Keratinocyte (primary cell): Measurements from ENCODE around the gene ARFGEF3. TPM values are rescaled to one million over a fixed set of nuclear protein-coding genes. Genes with fewer than 3 reads are reported as not detected.

Experiments
- DNase-seq: peaks from one replicate; pipeline ENCODE4 v3.0.0-alpha.2; 2011; ENCODE audit warnings: low read depth, missing footprints, low spot score
- FAIRE-seq: peaks from 2 replicates; lab custom pipeline; 2011; peaks lifted over from hg19 to GRCh38; lab: Jason Lieb, UNC
- H2AFZ ChIP-seq: 2 replicates; pipeline ENCODE4 v1.6.0; 2012; ENCODE audit warnings: low read length, control low read depth, inconsistent platforms; ENCODE audit not compliant: control insufficient read depth
- H3K27ac ChIP-seq: 2 replicates; pipeline ENCODE4 v1.5.1; 2011; ENCODE audit warnings: low read length; ENCODE audit not compliant: control insufficient read depth, insufficient read depth
- H3K27me3 ChIP-seq: 3 replicates; pipeline ENCODE4 v1.6.0; 2011; ENCODE audit warnings: low read length; ENCODE audit not compliant: control insufficient read depth, insufficient read depth; ENCODE audit errors: extremely low read depth
- H3K36me3 ChIP-seq, 2 experiments: 2 replicates in 1 of 2; 3 replicates in 1 of 2; pipeline ENCODE4 v1.5.1; 2011; ENCODE audit warnings: low read length in 2 of 2, mild to moderate bottlenecking in 1 of 2; ENCODE audit not compliant: control insufficient read depth in 2 of 2, insufficient read depth in 2 of 2; ENCODE audit errors: extremely low read depth in 1 of 2
- H3K4me1 ChIP-seq: 3 replicates; pipeline ENCODE4 v1.5.1; 2011; ENCODE audit warnings: low read length; ENCODE audit not compliant: control insufficient read depth, insufficient read depth; ENCODE audit errors: extremely low read depth
- H3K4me2 ChIP-seq: 3 replicates; pipeline ENCODE4 v1.6.0; 2011; ENCODE audit warnings: low read depth, low read length; ENCODE audit not compliant: control insufficient read depth, insufficient read depth; ENCODE audit errors: extremely low read depth
- H3K4me3 ChIP-seq, 3 experiments: fragments of 200-600 bp in 1 of 3; sonication (generic) in 1 of 3; 2 replicates in 2 of 3; 3 replicates in 1 of 3; pipeline ENCODE4 v1.5.1; 2011 to 2016; ENCODE audit warnings: low read length in 3 of 3, mild to moderate bottlenecking in 3 of 3, control low read depth in 2 of 3, inconsistent platforms in 1 of 3, low read depth in 1 of 3, mixed read lengths in 1 of 3, mixed run types in 1 of 3, moderate library complexity in 1 of 3; ENCODE audit not compliant: control insufficient read depth in 2 of 3, insufficient read depth in 2 of 3; ENCODE audit errors: extremely low read depth in 1 of 3
- H3K79me2 ChIP-seq: 2 replicates; pipeline ENCODE4 v1.6.0; 2012; ENCODE audit warnings: low read length; ENCODE audit not compliant: control insufficient read depth, insufficient read depth
- H3K9ac ChIP-seq: 3 replicates; pipeline ENCODE4 v1.6.0; 2011; ENCODE audit warnings: low read length; ENCODE audit not compliant: control insufficient read depth, insufficient read depth; ENCODE audit errors: extremely low read depth
- H3K9me1 ChIP-seq: 3 replicates; pipeline ENCODE4 v1.6.0; 2011; ENCODE audit warnings: low read length; ENCODE audit not compliant: control insufficient read depth, insufficient read depth; ENCODE audit errors: extremely low read depth
- H3K9me3 ChIP-seq: 2 replicates; pipeline ENCODE4 v1.5.1; 2012; ENCODE audit warnings: low read depth, low read length; ENCODE audit not compliant: control insufficient read depth
- H4K20me1 ChIP-seq: 3 replicates; pipeline ENCODE4 v1.6.0; 2011; ENCODE audit warnings: low read length; ENCODE audit not compliant: control insufficient read depth, insufficient read depth; ENCODE audit errors: extremely low read depth
- EZH2 ChIP-seq: IDR thresholded peaks from one replicate; pipeline ENCODE4 v1.6.1; 2012; ENCODE audit warnings: inconsistent platforms, mild to moderate bottlenecking, low read length, moderate library complexity
- dilution Hi-C: fragments of 300-500 bp; cut with MboI; formaldehyde crosslinking; loops from one replicate; pipeline ENCODE4 v1.7.0; 2020; ENCODE audit warnings: low sequenced_read_pairs; ENCODE audit not compliant: extremely low pct_ligation_motif_present
- polyA plus RNA-seq, 5 experiments: library from polyadenylated mRNA; depleted of rRNA in 3 of 5; stranded (reverse) in 3 of 5; stranded (forward) in 1 of 5; unstranded in 1 of 5; fragments of >200 nt; gene quantifications; 1 replicate in 1 of 5; 2 replicates in 3 of 5; 3 replicates in 1 of 5; pipeline versions ENCODE4 v1.2.1 to v1.2.3, GENCODE V29; 2011 to 2012; ENCODE audit warnings: missing spikeins in 2 of 5, low read depth in 1 of 5, low replicate concordance in 1 of 5
- TF ChIP-seq, protein P1 (sequence below), 3 experiments: IDR thresholded peaks in 1 of 3; conservative IDR thresholded peaks in 1 of 3; optimal IDR thresholded peaks in 1 of 3; 2 replicates in 2 of 3; 3 replicates in 1 of 3; pipeline versions ENCODE3 to v1.5.1; 2011; ENCODE audit warnings: low read length in 3 of 3, mild to moderate bottlenecking in 3 of 3, moderate library complexity in 2 of 3, control low read depth in 1 of 3, inconsistent platforms in 1 of 3; ENCODE audit not compliant: insufficient read depth in 2 of 3; ENCODE audit errors: extremely low read depth in 1 of 3

Gene ARFGEF3
- polyA plus RNA-seq, 1 donor (not counting 4 experiments of a cell fraction or from before 2014, with no cell fraction given) = 0.09 TPM

DNA sequence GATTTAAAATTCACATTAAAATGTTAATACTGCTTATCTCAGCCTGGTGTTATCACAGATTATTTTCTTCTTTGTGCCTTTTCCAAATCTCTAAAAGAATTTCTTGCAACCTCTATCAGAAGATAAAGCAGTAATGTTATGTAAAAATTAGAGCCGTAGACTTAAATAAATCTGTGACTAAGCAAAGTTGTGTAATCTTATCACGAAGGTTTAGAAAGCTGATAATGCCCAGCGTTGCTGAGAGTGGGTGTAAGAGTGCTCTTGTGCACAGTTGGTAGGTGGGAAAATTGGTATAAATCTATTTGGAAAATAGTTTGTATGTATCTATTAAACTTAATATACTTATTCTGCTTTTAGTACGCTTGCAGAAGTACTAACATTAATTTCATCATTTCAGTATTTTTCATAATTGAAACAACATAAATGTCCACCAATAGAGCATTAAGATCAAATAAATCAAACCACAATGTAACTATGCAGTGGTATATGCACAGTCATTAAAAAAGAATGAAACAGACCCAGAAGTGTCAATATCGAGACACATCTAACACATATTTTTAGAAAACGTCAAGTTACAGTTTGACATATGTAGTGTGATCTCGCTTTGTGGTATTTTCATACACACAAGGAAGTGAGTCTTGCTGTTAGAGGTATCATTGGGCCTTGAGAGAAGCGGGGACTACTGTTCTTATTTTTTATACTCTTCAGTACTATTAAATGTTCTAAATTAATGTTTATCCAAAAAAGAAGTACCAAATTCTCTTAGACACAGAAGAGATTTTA, 111.0 kb downstream of the ARFGEF3 start:
- Histone ChIP-seq H3K27ac (no peak overlapping the region), H3K79me2 (no peaks in the 10 kb centered on the region), H3K4me1 (no peaks in the 10 kb centered on the region), H3K27me3 (peaks cover 3% of the 10 kb centered on the region), H3K9ac (no peak overlapping the region), H3K9me1 (no peaks in the 10 kb centered on the region), H3K4me2 (no peak overlapping the region), H4K20me1 (no peaks in the 10 kb centered on the region), H2AFZ (no peak overlapping the region), H3K9me3 (no peaks in the 10 kb centered on the region), H3K4me3 (no peak overlapping the region), H3K36me3 (no peaks in the 10 kb centered on the region)
- FAIRE-seq (no peak), DNase-seq (no peak)
- dilution Hi-C loops = no loop called here
- TF ChIP-seq, protein P1, sequence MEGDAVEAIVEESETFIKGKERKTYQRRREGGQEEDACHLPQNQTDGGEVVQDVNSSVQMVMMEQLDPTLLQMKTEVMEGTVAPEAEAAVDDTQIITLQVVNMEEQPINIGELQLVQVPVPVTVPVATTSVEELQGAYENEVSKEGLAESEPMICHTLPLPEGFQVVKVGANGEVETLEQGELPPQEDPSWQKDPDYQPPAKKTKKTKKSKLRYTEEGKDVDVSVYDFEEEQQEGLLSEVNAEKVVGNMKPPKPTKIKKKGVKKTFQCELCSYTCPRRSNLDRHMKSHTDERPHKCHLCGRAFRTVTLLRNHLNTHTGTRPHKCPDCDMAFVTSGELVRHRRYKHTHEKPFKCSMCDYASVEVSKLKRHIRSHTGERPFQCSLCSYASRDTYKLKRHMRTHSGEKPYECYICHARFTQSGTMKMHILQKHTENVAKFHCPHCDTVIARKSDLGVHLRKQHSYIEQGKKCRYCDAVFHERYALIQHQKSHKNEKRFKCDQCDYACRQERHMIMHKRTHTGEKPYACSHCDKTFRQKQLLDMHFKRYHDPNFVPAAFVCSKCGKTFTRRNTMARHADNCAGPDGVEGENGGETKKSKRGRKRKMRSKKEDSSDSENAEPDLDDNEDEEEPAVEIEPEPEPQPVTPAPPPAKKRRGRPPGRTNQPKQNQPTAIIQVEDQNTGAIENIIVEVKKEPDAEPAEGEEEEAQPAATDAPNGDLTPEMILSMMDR (optimal IDR thresholded peaks at IDR 0.05 in 1 of 3, IDR thresholded peaks at IDR 0.05 in 1 of 3, conservative IDR thresholded peaks at IDR 0.05 in 1 of 3; ENCODE audit: extremely low read depth in 1 of 3, insufficient read depth in 2 of 3, low read length in 3 of 3) = no peak
- no peak for TF ChIP-seq EZH2

DNA sequence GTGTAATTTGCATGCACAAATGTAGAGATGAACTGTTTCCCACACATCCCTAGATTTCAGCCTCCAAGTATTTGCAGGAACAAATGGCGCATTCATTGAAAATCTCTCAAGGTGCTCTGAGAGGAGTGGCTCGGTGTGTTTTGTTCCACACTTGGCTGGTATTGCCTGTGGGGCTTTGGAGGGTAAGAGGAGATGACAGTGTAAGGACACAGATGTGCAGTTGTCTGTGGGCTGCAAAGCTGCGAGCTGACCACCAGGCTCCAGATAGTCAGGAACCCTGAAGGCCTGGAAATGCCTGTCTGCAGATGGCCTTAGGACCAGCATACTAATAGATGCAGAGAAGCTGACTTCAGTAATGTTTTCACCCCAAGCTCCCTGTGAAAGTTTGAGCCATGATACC, 114.2 kb downstream of the ARFGEF3 start:
- Histone ChIP-seq H3K9me1 (no peaks in the 10 kb centered on the region), H4K20me1 (no peaks in the 10 kb centered on the region), H3K4me2 (no peak overlapping the region), H3K4me3 (no peak overlapping the region), H3K36me3 (no peaks in the 10 kb centered on the region), H3K27ac (no peak overlapping the region), H2AFZ (no peak overlapping the region), H3K27me3 (no peaks in the 10 kb centered on the region), H3K4me1 (peaks cover 9% of the 10 kb centered on the region), H3K9ac (no peak overlapping the region), H3K9me3 (no peaks in the 10 kb centered on the region), H3K79me2 (no peaks in the 10 kb centered on the region)
- FAIRE-seq (peak; percentile 69), DNase-seq (peak; percentile 7)
- TF ChIP-seq EZH2 = no peak
- TF ChIP-seq, protein P1 (optimal IDR thresholded peaks at IDR 0.05 in 1 of 3, IDR thresholded peaks at IDR 0.05 in 1 of 3, conservative IDR thresholded peaks at IDR 0.05 in 1 of 3; ENCODE audit: extremely low read depth in 1 of 3, insufficient read depth in 2 of 3, low read length in 3 of 3) = peak in 2 of 3 experiments; percentile 1 to 13
- dilution Hi-C loops = no loop called here
